Left ventricle myocardium superior (tissue), 1 donor: ENCODE measurements around the gene USP9Y. TPM values are rescaled to one million over a fixed set of nuclear protein-coding genes. Genes with fewer than 3 reads are reported as not detected.

ENCODE experiments used
- total RNA-seq: library from RNA; stranded (reverse); fragmentation: NEBNext Ultra II Directional; extraction: Animal tissue kit (Norgen Biotek cat#: 25700); gene quantifications from one replicate; pipeline ENCODE4 v1.2.1, GENCODE V29; 2021
- donor health status: DM: no; HTN: yes; CAD: no; lungs with severe emphysema.

Gene USP9Y
- total RNA-seq, 1 donor from 2014 or later = 21.1 TPM

Other genes with a start within 250 kb of the USP9Y start
- 33.6 TPM for gene DDX3Y, start 203.6 kb downstream of the USP9Y start, total RNA-seq